CD8-positive, alpha-beta memory T cell (primary cell): ENCODE measurements around the gene TEX51. TPM values are rescaled to one million over a fixed set of nuclear protein-coding genes. Genes with fewer than 3 reads are reported as not detected.
A peak's percentile ranks its signal among the peaks of the same experiment; 100 is the strongest.

ENCODE experiments used
- CTCF ChIA-PET: fragments of 350-600 bp; sonication (Branson Sonifier 250); formaldehyde crosslinking; loops from one replicate; lab custom pipeline; 2021; ENCODE audit warnings: antibody characterized with exemption; lab: Charles Lee
- POLR2A ChIA-PET: fragments of 350-600 bp; sonication (Branson Sonifier 250); formaldehyde crosslinking; loops from one replicate; lab custom pipeline; 2021; ENCODE audit warnings: antibody characterized with exemption; lab: Charles Lee
- DNase-seq, 5 donors: peaks; one replicate each; pipeline versions ENCODE4 v3.0.0 to v3.0.0-alpha.2; 2020 to 2022; ENCODE audit warnings: mixed read lengths in 1 of 5
- H3K27ac ChIP-seq: one replicate; pipeline ENCODE4 v1.7.0; 2013; ENCODE audit warnings: low read depth, mild to moderate bottlenecking, low read length, moderate library complexity
- H3K27me3 ChIP-seq: 2 replicates; pipeline ENCODE4 v1.7.0; 2013; ENCODE audit warnings: low read length, mild to moderate bottlenecking; ENCODE audit not compliant: insufficient read depth, poor library complexity, severe bottlenecking
- H3K36me3 ChIP-seq: 2 replicates; pipeline ENCODE4 v1.7.0; 2013; ENCODE audit warnings: mild to moderate bottlenecking, low read length, moderate library complexity; ENCODE audit not compliant: insufficient read depth
- H3K4me1 ChIP-seq: 2 replicates; pipeline ENCODE4 v1.7.0; 2013; ENCODE audit warnings: mild to moderate bottlenecking, low read length, moderate library complexity; ENCODE audit not compliant: insufficient read depth
- H3K4me3 ChIP-seq: 2 replicates; pipeline ENCODE4 v1.7.0; 2013; ENCODE audit warnings: mild to moderate bottlenecking, low read length
- H3K9me3 ChIP-seq: 2 replicates; pipeline ENCODE4 v1.7.0; 2013; ENCODE audit warnings: mild to moderate bottlenecking, low read length
- H3K27ac Mint-ChIP-seq, 8 donors: one replicate each; pipeline ENCODE4 v1.8.0; 2020 to 2021; ENCODE audit warnings: mixed read lengths in 8 of 8, mild to moderate bottlenecking in 6 of 8, inconsistent platforms in 3 of 8, moderate library complexity in 3 of 8
- H3K27me3 Mint-ChIP-seq, 2 donors: one replicate each; pipeline ENCODE4 v1.8.0; 2020 to 2021; ENCODE audit warnings: mixed read lengths in 2 of 2, mild to moderate bottlenecking in 1 of 2, moderate library complexity in 1 of 2
- H3K36me3 Mint-ChIP-seq, 3 donors: one replicate each; pipeline ENCODE4 v1.8.0; 2020 to 2021; ENCODE audit warnings: mixed read lengths in 3 of 3, inconsistent platforms in 1 of 3, mild to moderate bottlenecking in 1 of 3
- H3K4me1 Mint-ChIP-seq, 3 donors: one replicate each; pipeline ENCODE4 v1.8.0; 2020 to 2021; ENCODE audit warnings: mixed read lengths in 3 of 3, inconsistent platforms in 1 of 3, mild to moderate bottlenecking in 1 of 3
- H3K4me3 Mint-ChIP-seq, 7 donors: one replicate each; pipeline ENCODE4 v1.8.0; 2020 to 2021; ENCODE audit warnings: mixed read lengths in 7 of 7, mild to moderate bottlenecking in 6 of 7, moderate library complexity in 4 of 7, inconsistent platforms in 2 of 7
- H3K9me3 Mint-ChIP-seq, 5 donors: one replicate each; pipeline ENCODE4 v1.8.0; 2020 to 2022; ENCODE audit warnings: mixed read lengths in 5 of 5, mild to moderate bottlenecking in 3 of 5, moderate library complexity in 2 of 5, inconsistent platforms in 1 of 5
- polyA plus RNA-seq: library from polyadenylated mRNA; unstranded; fragments of 300-500 nt; fragmentation: Illumina TruSeq; gene quantifications from one replicate; pipeline ENCODE4 v1.2.3, GENCODE V29; 2021
- total RNA-seq, 2 experiments: library from RNA; stranded (reverse); gene quantifications; one replicate each; pipeline ENCODE4 v1.2.3, GENCODE V29; 2021

Gene TEX51
- total and polyA plus RNA-seq, 3 experiments from 2014 or later, result not detected

DNA sequence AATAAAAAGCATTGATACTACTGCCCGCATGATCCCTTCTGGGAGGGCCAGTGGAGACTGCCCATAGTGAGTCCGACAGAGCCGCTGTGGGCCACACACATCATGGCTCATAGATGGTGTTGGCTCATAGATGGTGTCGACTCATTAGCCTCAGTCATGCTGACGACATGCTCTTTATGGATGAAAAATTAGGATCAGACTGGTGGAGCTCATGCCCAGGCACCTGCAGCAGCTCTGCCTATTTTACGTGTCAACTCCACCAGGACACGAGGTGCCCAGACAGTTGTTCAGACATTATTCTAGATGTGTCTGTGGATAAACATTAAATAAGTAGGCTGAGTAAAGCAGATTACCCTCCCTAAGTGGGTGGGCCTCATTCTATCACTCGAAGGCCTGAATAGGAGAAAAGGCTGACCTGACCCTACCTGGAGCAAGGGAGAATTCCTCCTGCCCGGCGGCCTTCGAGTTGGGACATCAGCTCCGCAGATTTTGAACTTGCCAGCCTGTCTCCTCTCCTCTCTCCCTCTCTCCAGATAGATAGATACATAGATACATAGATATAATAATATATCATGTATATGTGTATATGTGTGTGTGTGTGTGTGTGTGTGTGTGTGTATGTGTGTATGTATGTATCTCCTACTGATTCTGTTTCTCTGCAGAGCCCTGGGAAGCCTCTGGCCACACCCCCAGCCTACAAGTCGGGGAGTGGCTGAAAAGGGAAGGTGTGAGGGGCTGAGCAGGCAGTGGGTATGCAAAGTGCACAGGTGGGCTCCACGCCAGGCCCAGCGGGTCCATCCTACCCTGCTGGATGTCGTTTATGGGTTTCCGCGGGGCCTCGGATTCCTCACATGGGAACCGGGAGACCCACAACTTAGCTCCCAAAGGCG is 13.6 kb upstream of the TEX51 start:
- Histone ChIP-seq H3K4me1 (no peaks in the 10 kb centered on the region), H3K36me3 (no peaks in the 10 kb centered on the region), H3K4me3 (no peak overlapping the region), H3K27ac (no peak overlapping the region), H3K9me3 (no peaks in the 10 kb centered on the region), H3K27me3 (peaks cover 5% of the 10 kb centered on the region)
- H3K4me1 Mint-ChIP-seq, result peaks cover 4 to 9% (median 5%) of the 10 kb centered on the region in 3 donors
- H3K9me3 Mint-ChIP-seq, result no peaks in the 10 kb centered on the region
- no peaks in the 10 kb centered on the region for H3K36me3 Mint-ChIP-seq
- no peak overlapping the region for H3K4me3 Mint-ChIP-seq
- ChIA-PET CTCF (no interaction called here), POLR2A (no interaction called here)
- no peak for DNase-seq
- H3K27ac Mint-ChIP-seq, result no peak overlapping the region
- peaks cover 6 to 27% of the 10 kb centered on the region in 2 donors for H3K27me3 Mint-ChIP-seq

DNA sequence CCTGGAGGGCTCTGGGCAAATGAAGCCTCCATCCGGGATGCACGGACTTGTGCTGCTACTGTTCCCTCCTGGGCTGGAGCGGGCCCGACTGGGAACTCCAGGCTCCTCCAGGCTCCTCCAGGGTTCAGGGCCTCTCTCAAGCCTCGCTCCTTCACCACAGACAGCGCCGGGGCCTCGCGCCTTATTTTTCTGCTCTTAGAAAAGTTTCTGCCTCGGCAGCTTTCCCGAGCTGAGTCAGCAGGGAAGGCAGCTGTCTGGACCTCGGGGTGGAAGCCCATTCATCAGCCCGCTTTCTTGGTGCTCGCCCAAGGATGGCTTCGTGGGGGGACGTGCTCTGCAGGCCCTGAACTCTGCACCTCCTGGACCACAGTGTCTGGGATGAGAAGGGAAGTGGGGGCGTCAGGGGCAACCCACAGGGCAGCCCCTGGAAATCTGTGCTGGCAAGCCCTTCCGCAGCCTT is 12.9 kb upstream of the TEX51 start:
- DNase-seq, result no peak
- H3K4me3 ChIP-seq, result no peak overlapping the region
- ChIA-PET CTCF (no interaction called here), POLR2A (no interaction called here)
- no peaks in the 10 kb centered on the region for H3K4me1 ChIP-seq
- Mint-ChIP-seq H3K36me3 (no peaks in the 10 kb centered on the region), H3K27me3 (peaks cover 6 to 27% of the 10 kb centered on the region in 2 donors), H3K4me1 (peaks cover 4 to 9% (median 5%) of the 10 kb centered on the region in 3 donors), H3K9me3 (no peaks in the 10 kb centered on the region), H3K27ac (no peak overlapping the region), H3K4me3 (no peak overlapping the region)
- H3K9me3 ChIP-seq, result no peaks in the 10 kb centered on the region
- peaks cover 5% of the 10 kb centered on the region for H3K27me3 ChIP-seq
- no peaks in the 10 kb centered on the region for H3K36me3 ChIP-seq
- no peak overlapping the region for H3K27ac ChIP-seq

DNA sequence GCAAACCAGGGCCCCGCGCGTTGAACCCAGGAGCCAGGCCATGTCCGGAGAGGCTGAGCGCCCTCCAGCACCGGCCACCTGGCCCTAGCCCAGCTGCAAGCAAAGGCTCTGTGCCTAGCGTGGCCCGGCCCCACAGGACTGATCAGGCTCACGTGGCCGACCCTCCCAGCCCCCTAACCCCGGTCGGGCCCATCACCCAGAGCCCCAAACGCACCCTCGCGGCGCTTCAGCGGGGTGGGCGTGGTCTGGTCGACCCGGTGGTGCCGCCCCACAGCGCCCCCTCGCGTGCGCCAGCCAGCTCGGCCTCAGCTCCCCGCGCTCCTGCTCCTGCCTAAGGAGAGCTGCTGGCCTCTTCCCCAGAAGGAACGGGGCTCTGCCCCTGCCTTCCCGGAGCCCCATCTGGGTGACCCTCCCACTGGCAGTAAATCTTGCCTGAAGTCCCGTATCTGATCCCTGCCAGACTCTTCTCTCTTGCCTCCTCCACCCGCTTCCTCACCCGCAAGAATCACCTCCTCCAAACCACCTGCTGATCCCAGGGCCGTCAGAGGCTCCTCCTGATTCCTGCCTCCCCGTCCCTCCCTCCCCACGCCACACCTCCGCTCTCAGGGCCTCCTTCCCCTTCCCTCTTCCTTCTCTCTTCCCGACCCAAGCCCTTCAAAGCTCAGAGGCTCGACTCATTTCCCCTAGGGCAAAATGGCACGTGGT is 12.3 kb upstream of the TEX51 start:
- ChIA-PET CTCF (no interaction called here), POLR2A (no interaction called here)
- Histone ChIP-seq H3K4me3 (no peak overlapping the region), H3K27ac (no peak overlapping the region), H3K27me3 (peaks cover 5% of the 10 kb centered on the region), H3K9me3 (no peaks in the 10 kb centered on the region), H3K4me1 (no peaks in the 10 kb centered on the region), H3K36me3 (no peaks in the 10 kb centered on the region)
- H3K27ac Mint-ChIP-seq, result no peak overlapping the region
- no peak overlapping the region for H3K4me3 Mint-ChIP-seq
- H3K9me3 Mint-ChIP-seq, result no peaks in the 10 kb centered on the region
- peaks cover 9 to 27% of the 10 kb centered on the region in 2 donors for H3K27me3 Mint-ChIP-seq
- peak in 2 of 5 donors; percentile 5 to 39 for DNase-seq
- peaks cover 4 to 9% (median 5%) of the 10 kb centered on the region in 3 donors for H3K4me1 Mint-ChIP-seq
- H3K36me3 Mint-ChIP-seq, result no peaks in the 10 kb centered on the region

DNA sequence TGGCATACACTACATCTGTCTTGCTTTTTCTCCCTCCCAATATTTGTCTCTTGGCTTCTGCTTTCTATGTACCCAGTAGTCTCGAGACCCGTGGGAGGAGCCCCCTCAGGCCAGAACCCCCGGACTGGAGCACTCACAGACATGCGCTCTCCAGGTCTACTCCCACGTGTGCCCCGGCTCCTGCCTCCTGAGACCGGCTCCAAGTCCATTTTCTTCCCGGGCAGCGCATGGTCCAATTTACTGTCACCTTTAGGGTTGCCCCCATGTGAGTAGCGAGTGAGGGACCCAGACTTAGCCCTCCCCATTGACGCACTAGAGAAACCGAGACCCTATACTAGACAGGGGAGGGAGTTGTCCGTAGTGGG is 11.8 kb upstream of the TEX51 start:
- H3K27me3 Mint-ChIP-seq, result peaks cover 9 to 27% of the 10 kb centered on the region in 2 donors
- H3K27ac ChIP-seq, result no peak overlapping the region
- H3K36me3 Mint-ChIP-seq, result no peaks in the 10 kb centered on the region
- no peaks in the 10 kb centered on the region for H3K9me3 ChIP-seq
- no peaks in the 10 kb centered on the region for H3K4me1 ChIP-seq
- H3K4me3 ChIP-seq, result no peak overlapping the region
- H3K36me3 ChIP-seq, result no peaks in the 10 kb centered on the region
- H3K4me1 Mint-ChIP-seq, result peaks cover 4 to 9% (median 5%) of the 10 kb centered on the region in 3 donors
- H3K4me3 Mint-ChIP-seq, result no peak overlapping the region
- H3K27ac Mint-ChIP-seq, result no peak overlapping the region
- H3K9me3 Mint-ChIP-seq, result no peaks in the 10 kb centered on the region
- ChIA-PET CTCF (no interaction called here), POLR2A (no interaction called here)
- H3K27me3 ChIP-seq, result peaks cover 5% of the 10 kb centered on the region
- DNase-seq, result no peak

DNA sequence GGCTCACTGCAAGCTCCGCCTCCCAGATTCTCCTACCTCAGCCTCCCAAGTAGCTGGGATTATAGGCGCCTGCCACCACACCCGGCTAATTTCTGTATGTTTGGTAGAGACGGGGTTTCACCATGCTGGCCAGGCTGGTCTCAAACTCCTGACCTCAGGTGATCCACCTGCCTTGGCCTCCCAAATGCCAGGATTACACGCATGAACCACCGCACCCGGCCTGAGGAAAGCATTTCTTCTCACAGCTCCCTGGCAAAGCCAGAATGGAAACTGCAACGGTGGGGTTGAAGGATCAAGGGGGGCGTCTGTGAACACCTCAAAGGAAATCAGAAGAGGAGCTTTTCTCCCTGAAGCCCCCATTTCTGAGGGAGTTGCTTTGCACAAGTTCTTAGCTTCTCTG is 11.2 kb upstream of the TEX51 start:
- ChIA-PET CTCF (no interaction called here), POLR2A (no interaction called here)
- no peak overlapping the region for H3K27ac ChIP-seq
- DNase-seq, result no peak
- no peaks in the 10 kb centered on the region for H3K36me3 ChIP-seq
- no peaks in the 10 kb centered on the region for H3K9me3 ChIP-seq
- H3K27ac Mint-ChIP-seq, result no peak overlapping the region
- no peak overlapping the region for H3K4me3 Mint-ChIP-seq
- no peak overlapping the region for H3K4me3 ChIP-seq
- H3K36me3 Mint-ChIP-seq, result no peaks in the 10 kb centered on the region
- H3K9me3 Mint-ChIP-seq, result no peaks in the 10 kb centered on the region
- peaks cover 5% of the 10 kb centered on the region for H3K27me3 ChIP-seq
- H3K27me3 Mint-ChIP-seq, result peaks cover 8 to 27% of the 10 kb centered on the region in 2 donors
- peaks cover 4 to 9% (median 5%) of the 10 kb centered on the region in 3 donors for H3K4me1 Mint-ChIP-seq
- H3K4me1 ChIP-seq, result no peaks in the 10 kb centered on the region

DNA sequence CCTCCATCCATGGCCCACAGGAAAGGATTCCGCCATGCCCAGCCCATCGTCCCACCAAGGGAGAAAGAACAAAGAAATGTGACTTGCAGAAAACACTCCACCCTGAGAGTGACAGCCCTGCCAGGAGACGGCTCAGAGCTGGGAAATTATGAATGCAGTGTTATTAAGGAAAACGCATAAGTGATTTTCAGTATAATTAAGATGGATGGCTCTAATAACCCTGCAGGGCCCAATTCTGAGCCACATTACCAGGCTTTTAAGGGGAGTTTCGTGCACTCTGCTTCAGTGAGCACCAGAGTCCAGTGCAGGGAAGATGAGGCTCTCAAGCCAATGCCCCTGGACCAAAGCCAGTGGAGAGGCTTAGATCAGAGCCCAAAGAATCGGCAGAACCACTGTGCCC is 10.6 kb upstream of the TEX51 start:
- no peaks in the 10 kb centered on the region for H3K36me3 Mint-ChIP-seq
- Histone ChIP-seq H3K27ac (no peak overlapping the region), H3K27me3 (peaks cover 5% of the 10 kb centered on the region), H3K4me1 (no peaks in the 10 kb centered on the region), H3K36me3 (no peaks in the 10 kb centered on the region), H3K9me3 (no peaks in the 10 kb centered on the region), H3K4me3 (no peak overlapping the region)
- H3K27ac Mint-ChIP-seq, result no peak overlapping the region
- ChIA-PET POLR2A (no interaction called here), CTCF (no interaction called here)
- H3K9me3 Mint-ChIP-seq, result no peaks in the 10 kb centered on the region
- H3K4me3 Mint-ChIP-seq, result no peak overlapping the region
- peaks cover 4 to 9% (median 5%) of the 10 kb centered on the region in 3 donors for H3K4me1 Mint-ChIP-seq
- H3K27me3 Mint-ChIP-seq, result peaks cover 7 to 27% of the 10 kb centered on the region in 2 donors
- DNase-seq, result no peak

DNA sequence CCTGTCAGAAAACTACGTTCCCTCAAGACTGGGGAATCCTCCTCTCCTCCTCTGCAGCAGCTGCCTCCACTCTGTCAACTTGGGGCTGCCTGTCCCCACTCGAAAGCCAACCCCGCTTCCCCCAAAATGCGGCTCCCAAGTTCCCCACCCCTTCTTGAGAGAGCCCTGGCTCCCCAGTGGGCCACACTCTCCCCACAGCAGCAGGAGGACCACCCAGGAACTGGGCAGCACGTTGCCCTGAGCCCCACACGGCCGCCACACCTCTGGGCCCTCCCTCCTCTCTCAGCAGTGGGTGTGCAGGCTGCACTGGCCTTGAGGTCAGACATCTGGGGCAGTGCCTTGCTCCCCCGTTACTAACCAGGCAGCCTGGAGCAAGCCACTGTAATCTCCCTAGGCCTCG is 9.6 kb upstream of the TEX51 start:
- Mint-ChIP-seq H3K4me1 (peaks cover 4 to 9% (median 5%) of the 10 kb centered on the region in 3 donors), H3K4me3 (no peak overlapping the region), H3K27me3 (peaks cover 5 to 27% of the 10 kb centered on the region in 2 donors), H3K9me3 (no peaks in the 10 kb centered on the region), H3K27ac (no peak overlapping the region), H3K36me3 (no peaks in the 10 kb centered on the region)
- no peaks in the 10 kb centered on the region for H3K9me3 ChIP-seq
- CTCF ChIA-PET, result no interaction called here
- DNase-seq, result no peak
- POLR2A ChIA-PET, result no interaction called here
- no peaks in the 10 kb centered on the region for H3K4me1 ChIP-seq
- no peaks in the 10 kb centered on the region for H3K36me3 ChIP-seq
- H3K27me3 ChIP-seq, result peaks cover 5% of the 10 kb centered on the region
- no peak overlapping the region for H3K27ac ChIP-seq
- H3K4me3 ChIP-seq, result no peak overlapping the region

DNA sequence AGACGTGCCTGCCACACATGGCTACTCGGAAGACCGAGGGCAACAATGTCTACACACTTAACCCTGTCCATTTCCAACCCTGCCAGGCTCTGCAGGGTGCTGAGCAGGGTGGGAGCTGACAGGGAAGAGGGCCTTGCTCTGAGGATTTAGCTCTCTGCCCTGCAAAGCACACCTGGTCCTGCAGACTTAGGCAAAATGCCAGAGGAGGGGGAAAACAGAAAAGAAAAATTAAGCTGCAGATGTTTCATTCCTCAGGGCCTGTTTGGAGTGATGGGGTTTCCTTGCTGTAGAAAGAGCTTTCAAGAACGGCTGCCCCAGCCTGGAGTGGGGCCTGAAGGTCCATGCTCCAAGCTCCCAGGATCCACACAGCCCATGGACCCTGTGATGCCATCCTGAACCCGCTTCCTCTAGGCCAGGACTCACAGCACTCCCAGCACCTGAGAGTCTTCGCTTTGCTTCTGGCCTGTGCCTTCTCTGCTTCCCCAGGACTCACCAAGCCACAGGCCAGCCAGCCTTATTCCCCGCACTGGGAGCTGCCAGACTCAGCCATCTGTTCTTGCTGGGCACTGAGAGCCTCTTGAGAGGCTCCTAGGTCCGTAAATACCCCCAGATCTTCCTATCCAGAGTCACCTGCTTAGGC is 9.1 kb upstream of the TEX51 start:
- Histone ChIP-seq H3K4me3 (no peak overlapping the region), H3K4me1 (no peaks in the 10 kb centered on the region), H3K36me3 (no peaks in the 10 kb centered on the region), H3K27me3 (peaks cover 5% of the 10 kb centered on the region), H3K27ac (no peak overlapping the region), H3K9me3 (no peaks in the 10 kb centered on the region)
- Mint-ChIP-seq H3K9me3 (no peaks in the 10 kb centered on the region), H3K36me3 (no peaks in the 10 kb centered on the region), H3K27ac (no peak overlapping the region), H3K4me3 (no peak overlapping the region), H3K27me3 (peaks cover 5 to 27% of the 10 kb centered on the region in 2 donors), H3K4me1 (peaks cover 4 to 9% (median 5%) of the 10 kb centered on the region in 3 donors)
- ChIA-PET CTCF (no interaction called here), POLR2A (no interaction called here)
- no peak for DNase-seq
